ENCODE measurements around the gene RSPH4A.
"Not testable (repeated sequence)": the region's sequence is repeated elsewhere in the genome, so short reads cannot be mapped to it uniquely, and the experiment has no call there.

RSPH4A gene

DNA sequence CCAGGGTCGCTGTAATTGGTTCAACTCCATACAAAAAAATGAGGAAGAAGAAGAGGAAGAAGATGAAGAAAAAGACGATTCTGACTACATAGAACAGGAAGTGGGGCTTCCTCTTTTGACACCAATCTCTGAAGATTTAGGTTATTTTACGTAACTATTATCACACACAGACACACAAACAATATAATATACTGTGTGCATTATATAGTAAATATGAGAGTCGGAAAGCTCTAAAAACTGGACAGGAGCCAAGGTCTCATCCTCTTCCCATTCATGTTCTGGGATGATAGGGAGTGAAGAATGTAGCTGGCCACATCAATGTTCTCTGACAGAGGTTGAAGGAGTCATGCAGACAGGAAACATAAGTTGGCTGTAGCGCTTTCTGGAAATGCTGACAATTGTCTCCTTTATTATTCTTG is 13.3 kb downstream of the RSPH4A start:
- no peak for DNase-seq

DNA sequence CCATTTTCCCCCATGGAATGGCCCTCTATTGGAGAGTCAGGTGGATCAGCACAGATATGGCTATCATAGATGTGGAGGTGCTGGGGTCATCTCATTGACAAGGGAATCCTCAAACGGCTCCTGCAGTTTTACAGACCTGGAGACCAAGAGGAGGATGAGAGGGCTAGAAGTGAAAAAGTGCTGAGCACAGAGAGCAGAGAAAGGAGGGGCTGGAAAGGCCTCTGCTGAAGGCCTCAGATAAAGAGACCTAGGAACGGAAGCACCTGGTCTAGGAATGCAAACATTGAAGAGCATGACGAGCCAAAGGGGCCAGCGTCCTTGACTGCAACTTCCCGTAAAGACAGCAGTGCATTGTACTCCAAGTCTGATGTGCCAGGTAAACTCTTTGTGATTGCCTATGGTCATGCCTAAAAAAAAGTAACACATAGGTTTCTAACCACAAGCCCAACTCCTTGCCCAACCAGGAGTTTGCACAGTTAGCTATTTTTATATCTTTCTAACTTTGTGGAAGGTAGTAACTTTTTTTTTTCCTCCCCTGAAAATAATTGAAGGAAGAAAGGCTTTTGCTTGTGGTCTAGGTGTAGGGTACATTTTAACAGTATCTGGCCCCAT is 15.2 kb downstream of the RSPH4A start:
- no peak for DNase-seq

DNA sequence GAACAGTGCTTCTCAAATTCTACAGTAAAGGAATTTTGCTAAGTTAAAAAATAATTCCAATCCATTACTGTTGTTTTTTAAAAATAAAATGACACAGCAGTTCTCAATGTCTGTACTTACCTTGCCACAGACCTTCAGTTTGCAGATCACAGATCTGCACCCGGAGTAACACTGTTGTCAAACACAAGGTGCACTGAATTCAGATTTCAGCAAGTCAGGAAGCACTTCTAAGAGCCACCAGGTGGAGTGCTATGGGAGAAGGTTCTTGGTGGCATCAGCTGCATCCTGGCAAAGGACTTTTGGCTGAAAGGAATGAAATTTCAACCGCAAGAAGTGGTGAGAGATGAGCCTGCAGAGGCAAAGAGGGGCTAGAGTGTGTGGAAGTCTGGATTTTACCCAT is 17.4 kb downstream of the RSPH4A start:
- DNase-seq: no peak

DNA sequence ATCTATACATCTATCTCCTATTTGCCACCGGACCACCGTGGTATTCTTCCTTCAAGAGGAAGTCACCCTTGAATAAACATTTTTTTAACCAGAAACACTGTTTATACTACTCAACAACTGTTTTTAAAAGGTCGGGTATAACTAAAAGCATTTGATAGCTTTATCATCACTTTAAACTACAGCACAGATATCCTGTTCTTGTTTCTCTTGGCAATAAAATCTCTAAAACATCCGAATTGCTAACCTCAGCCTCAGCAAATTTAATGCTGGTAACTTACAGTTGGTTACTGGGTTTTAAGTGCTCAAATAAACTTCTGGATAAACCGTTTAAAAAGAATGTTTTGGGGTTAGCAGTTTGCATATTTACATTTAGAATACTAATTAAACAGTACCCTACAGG is 31.9 kb downstream of the RSPH4A start:
- no peak for DNase-seq

DNA sequence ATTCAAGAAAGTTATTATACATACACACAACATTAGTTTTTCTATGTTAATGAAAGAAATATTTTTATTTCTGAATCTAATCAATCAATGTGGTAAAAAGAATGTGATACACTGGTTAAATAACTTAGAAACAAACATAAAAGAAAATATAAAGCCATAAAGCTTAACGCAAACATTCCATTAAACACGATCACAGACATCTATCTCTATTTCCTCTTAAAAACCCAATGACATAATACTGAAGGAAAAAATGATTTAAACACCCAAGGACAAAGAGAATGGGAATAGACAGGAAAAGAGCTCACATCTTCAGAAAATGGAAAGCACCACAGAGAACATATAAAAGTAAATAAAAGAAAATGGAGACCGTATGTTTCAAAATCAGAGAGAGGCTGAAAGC is 32.9 kb downstream of the RSPH4A start:
- DNase-seq: no peak

DNA sequence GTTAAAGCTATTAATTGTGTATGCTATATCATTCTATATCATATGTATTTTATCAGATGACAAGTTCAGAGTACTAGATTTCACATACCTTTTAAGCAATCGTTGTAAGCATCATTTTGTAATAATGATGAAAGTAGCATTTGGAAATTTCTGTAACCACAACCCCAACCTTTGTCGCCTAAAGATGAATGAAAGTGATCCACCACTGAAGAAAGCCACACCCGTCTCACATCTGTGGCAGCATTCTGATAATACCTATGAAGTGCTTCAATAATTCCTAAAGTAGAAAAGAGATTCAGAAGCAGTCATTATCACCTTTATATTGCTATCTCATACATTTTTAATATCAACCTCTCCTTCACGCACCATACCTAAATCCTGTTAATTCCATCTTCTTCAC is 35.6 kb downstream of the RSPH4A start:
- DNase-seq: no peak

DNA sequence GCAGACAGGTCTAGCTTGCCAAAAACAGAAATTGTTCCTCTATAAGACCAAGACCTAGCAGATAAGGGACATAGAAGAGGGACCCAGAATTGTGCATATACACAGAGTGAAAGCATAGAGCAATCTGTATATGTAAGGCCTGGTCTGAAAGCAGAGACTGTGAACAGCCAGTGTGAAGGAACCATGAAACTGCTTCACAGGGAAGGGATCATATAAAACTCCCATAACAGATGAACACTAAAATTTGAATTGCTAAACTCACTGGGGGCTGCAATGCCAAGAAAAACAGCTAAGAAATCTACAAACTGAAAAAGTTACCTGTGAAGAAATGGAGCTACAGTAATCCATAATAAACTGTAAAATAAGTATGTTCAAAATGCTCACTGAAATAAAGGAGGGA is 45.3 kb downstream of the RSPH4A start:
- no peak for DNase-seq

DNA sequence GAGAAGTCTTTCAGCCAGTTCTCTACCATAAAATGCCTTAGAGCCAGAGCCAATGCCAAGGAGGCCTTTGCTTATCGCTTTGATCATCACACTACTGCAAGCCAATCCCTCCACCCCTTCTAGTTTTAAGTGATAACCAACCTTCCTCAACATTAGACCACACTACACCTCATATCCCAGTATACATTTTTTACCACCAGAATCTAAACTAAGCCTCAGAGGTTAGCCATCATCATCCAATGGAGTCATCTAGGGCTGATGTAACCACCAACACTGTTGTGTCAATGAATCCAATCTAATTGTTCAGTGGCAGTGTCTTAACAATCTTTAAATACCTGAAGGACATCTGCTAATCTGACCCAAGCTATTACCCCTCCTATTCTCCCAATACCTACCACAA is 45.9 kb downstream of the RSPH4A start:
- no peak for DNase-seq

DNA sequence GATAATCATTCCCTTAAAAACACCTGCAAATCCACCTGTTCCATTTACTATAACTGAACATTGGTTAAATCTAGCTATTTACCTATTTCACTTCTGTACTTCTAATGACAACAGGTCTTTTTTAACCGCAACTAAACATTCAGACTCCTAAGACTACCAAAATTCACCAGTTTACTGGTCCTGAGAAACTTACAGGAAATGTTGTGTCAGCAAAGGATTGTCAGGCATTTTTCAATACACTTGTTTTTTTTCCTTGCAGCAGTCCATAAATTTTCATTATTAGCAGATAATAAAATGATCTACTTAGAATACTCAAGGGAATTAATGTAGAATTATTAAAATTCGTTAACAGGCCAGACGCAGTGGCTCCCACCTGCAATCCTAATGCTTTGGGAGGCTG is 47.0 kb downstream of the RSPH4A start:
- no peak for DNase-seq

DNA sequence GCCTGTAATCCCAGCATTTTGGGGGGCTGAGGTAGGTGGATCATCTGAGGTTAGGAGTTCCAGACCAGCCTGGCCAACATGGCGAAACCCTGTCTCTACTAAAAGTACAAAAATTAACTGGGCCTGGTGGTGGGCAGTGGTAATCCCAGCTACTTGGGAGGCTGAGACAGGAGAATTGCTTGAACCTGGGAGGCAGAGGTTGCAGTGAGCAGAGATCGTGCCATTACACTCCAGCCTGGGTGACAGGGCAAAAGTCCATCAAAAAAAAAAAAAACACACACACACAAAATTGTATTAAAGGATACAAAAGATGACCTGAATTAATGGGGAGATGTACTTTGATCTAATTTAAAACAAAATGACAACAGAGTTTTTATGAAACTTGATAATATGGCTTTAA is 47.9 kb downstream of the RSPH4A start:
- DNase-seq: not testable (repeated sequence)

DNA sequence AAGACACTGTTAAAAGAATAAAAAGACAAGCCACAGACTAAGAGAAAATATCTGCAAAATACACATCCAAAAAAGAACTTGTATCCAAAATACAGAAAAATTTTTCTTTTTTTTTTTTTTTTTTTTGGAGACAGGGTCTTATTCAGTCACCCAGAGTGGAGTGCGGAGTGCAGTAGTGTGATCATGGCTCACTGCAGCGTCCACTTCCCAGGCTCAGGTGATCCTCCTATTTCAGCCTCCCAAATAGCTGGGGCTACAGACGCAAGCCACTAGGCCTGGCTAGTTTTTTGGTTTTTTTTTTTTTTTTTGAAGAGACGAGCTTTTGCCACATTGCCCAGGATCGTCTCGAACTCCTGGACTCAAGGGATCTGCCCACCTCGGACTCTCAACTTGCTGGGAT is 49.2 kb downstream of the RSPH4A start:
- no peak for DNase-seq

DNA sequence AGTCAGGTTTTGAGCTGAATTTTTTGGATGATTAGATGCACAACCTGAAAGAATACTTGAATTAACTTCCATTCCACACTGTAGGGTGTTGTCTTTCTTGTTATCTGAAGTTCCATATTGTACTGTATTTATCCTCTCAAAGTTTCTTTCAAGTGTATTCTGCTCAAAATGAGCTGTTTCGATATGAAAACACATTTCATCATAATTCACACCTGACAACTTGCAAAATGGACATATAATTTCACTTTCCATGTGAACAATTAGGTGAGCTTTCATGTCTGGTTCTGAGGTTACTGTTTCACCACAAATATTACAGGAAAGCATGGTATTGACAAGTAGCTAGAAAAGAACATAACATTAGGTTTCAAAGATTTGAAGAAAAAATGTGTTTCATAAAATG is 50.6 kb downstream of the RSPH4A start:
- DNase-seq: no peak

DNA sequence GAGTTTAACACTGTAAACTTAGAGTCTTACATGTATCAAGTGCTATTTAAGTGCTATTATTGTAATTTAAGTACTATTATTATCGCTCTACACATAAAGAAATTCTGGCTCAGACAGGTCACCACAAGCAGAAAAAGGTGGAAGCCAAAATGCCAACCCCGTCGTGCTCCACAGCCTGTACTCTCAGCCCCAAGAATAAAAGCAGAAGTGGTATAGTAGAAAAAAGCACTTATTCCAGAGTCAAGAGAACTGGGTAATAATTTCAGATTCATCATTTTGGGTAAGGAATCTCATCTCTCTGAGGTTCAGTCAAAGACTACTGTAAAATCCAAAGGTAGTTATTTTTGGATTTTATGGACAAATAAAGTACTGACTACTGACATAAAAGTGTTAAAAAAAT is 51.3 kb downstream of the RSPH4A start:
- no peak for DNase-seq

DNA sequence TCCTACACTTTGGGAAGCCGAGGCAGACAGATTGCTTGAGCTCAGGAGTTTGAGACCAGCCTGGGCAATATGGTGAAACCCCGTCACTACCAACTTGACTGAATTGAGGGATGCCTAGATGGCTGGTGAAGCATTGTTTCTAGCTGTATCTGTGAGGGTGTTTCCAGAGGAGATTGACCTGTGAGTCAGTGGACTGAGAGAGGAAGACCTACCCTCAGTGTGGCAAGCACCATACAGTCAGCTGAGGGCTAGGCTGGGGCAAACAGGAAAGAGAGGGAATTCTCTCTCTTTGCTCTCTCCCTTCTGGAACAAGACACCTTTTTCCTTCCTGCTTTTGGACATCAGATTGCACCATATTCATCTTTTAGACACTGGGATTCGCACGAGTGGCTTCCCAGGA is 56.0 kb downstream of the RSPH4A start:
- no peak for DNase-seq

DNA sequence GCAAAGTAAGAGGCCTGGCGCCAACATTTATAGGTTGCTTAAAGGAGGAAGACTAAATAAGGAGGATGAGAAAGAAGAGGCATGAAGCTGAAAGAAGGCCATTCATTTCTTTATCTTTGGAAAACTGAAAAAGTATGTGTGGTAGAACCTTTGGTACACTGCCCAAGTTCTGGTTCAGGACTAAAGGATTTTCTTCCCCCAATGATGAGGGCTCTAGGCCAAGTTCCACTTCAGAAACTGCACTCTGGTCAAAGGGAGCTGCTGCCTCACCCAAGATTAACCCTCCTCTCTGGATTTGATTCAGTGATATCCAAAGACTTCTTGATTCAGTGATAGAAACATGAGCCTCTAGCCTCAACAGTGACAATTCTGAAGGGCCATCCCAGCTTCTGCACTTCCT is 59.7 kb downstream of the RSPH4A start:
- no peak for DNase-seq

DNA sequence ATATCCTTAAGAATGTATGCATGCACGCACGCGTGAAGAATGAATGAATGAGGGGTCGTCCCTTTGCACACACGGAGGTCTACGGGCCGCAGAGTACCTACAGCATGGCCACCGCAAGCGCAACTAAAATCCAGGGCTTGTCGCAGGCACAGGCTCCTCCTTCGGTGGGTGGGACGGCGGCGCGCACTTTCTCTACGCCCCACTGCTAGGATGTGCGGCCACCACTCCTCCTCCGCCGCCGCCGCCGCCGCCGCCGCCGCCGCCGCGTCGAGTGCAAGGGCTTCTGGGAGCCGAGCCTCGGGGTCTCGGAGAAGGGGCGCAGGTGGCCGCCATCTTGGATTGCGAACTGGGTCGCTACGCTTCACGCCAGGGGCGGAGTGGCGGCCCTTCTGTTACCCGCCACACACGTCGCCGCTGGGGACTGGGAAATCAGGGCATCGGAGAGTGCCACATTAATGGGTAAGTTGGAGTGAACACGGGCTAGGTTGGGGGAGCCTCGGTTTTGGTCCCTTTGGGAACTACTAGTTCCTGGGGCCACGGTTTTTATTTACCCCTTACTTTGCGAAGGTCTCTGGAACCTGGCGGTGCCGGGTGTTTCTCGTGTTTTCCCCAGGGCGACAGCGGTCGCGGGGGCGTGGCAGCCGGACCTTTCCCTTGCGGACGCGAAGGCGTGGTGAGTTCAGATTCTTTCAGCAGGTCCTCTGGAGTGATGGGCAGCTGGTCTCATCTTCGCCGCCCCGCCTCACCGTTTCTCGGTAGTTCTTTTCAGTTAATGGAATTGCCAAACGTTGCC is 64.8 kb downstream of the RSPH4A start, which contains the start of gene KPNA5:
Gene KPNA5, plus strand, starts transcription at position 332 of the 793 bp plus-strand sequence. Its CDS starts 124 bp downstream, at position 456.
- peak; percentile 90 for DNase-seq

DNA sequence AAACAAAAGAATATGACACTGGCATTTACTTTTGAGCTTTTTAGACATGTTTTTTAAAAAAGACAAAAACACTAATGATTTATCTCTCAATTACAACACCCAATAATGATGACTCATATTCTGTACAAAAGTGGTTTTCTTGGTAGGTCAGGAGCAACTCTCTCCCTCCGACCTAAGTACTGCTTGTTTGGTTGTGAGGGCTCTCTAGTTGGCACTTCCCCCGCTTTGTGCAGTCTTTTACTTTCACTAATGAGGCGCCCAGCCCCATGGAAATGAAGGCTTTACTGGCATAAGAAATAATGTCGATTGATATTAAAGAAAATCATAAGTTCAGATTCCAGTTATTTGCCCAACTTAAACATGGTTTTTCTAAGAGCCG is 66.0 kb downstream of the RSPH4A start:
- no peak for DNase-seq
